Endothelial cell of umbilical vein (primary cell): ENCODE data around the gene TMCC3. TPM values are rescaled to one million over a fixed set of nuclear protein-coding genes. Genes with fewer than 3 reads are reported as not detected.
A peak's percentile ranks its signal among the peaks of the same experiment; 100 is the strongest.

Experiments
- BruUV-seq: library from RNA; stranded (reverse); fragments of 400-500 nt; replicated peaks from 2 replicates; lab custom pipeline; 2021; lab: Mats Ljungman, UMichigan
- CTCF ChIA-PET: fragments of 300-600, 350-600 bp; sonication (Branson Sonifier 250); formaldehyde crosslinking; loops from one replicate; lab custom pipeline; 2021; ENCODE audit warnings: antibody characterized with exemption, inconsistent platforms; lab: Charles Lee
- POLR2A ChIA-PET: fragments of 300-600, 350-600 bp; sonication (Branson Sonifier 250); formaldehyde crosslinking; loops from one replicate; lab custom pipeline; 2021; ENCODE audit warnings: antibody characterized with exemption, inconsistent platforms; lab: Charles Lee
- DNase-seq: peaks from one replicate; pipeline ENCODE4 v3.0.0-alpha.2; 2011; ENCODE audit warnings: low read depth, low spot score
- FAIRE-seq: peaks from 2 replicates; lab custom pipeline; 2011; peaks lifted over from hg19 to GRCh38; lab: Jason Lieb, UNC
- H2AFZ ChIP-seq: 2 replicates; pipeline ENCODE4 v1.6.0; 2012; ENCODE audit warnings: low read depth, low read length, control low read depth, inconsistent platforms
- H3K27ac ChIP-seq: 2 replicates; pipeline ENCODE4 v1.5.1; 2011; ENCODE audit warnings: low read depth, mild to moderate bottlenecking, control low read depth, low read length, moderate library complexity; ENCODE audit not compliant: insufficient read depth
- H3K27me3 ChIP-seq, 2 experiments: 2 replicates each; pipeline versions ENCODE4 v1.6.0 to v1.6.1; 2011; ENCODE audit warnings: low read length in 2 of 2, mixed read lengths in 1 of 2; ENCODE audit not compliant: control insufficient read depth in 2 of 2, insufficient read depth in 2 of 2
- H3K36me3 ChIP-seq, 2 experiments: 2 replicates in 1 of 2; 3 replicates in 1 of 2; pipeline ENCODE4 v1.5.1; 2011; ENCODE audit warnings: low read length in 2 of 2, mild to moderate bottlenecking in 1 of 2, moderate library complexity in 1 of 2; ENCODE audit not compliant: control insufficient read depth in 2 of 2, insufficient read depth in 2 of 2; ENCODE audit errors: extremely low read depth in 1 of 2
- H3K4me1 ChIP-seq: 3 replicates; pipeline ENCODE4 v1.5.1; 2011; ENCODE audit warnings: mild to moderate bottlenecking, low read length; ENCODE audit not compliant: control insufficient read depth, insufficient read depth; ENCODE audit errors: extremely low read depth
- H3K4me2 ChIP-seq: 2 replicates; pipeline ENCODE4 v1.6.1; 2011; ENCODE audit warnings: low read length, control low read depth, mixed read lengths; ENCODE audit not compliant: insufficient read depth
- H3K4me3 ChIP-seq, 3 experiments: fragments of 200-600 bp in 1 of 3; sonication (generic), shearing (Covaris generic) in 1 of 3; replicated peaks in 1 of 3; 2 replicates each; pipeline ENCODE4 v1.5.1; 2011 to 2016; ENCODE audit warnings: control low read depth in 3 of 3, low read length in 3 of 3, mild to moderate bottlenecking in 2 of 3, inconsistent platforms in 1 of 3, low read depth in 1 of 3, moderate library complexity in 1 of 3; ENCODE audit not compliant: insufficient read depth in 1 of 3
- H3K79me2 ChIP-seq: 2 replicates; pipeline ENCODE4 v1.6.0; 2012; ENCODE audit warnings: low read length, inconsistent platforms; ENCODE audit not compliant: control insufficient read depth, insufficient read depth
- H3K9ac ChIP-seq: replicated peaks from 2 replicates; pipeline ENCODE3; 2011; ENCODE audit warnings: low read length, control low read depth; ENCODE audit not compliant: insufficient read depth; ENCODE audit errors: extremely low read depth
- H3K9me1 ChIP-seq: replicated peaks from 3 replicates; pipeline ENCODE4 v1.6.0; 2011; ENCODE audit warnings: mild to moderate bottlenecking, low read length; ENCODE audit not compliant: control insufficient read depth, insufficient read depth; ENCODE audit errors: extremely low read depth
- H3K9me3 ChIP-seq: replicated peaks from 2 replicates; pipeline ENCODE4 v1.5.1; 2012; ENCODE audit warnings: low read length, inconsistent platforms; ENCODE audit not compliant: control insufficient read depth, insufficient read depth
- H4K20me1 ChIP-seq: replicated peaks from 2 replicates; pipeline ENCODE3; 2011; ENCODE audit warnings: mild to moderate bottlenecking, low read length; ENCODE audit not compliant: control insufficient read depth, insufficient read depth; ENCODE audit errors: extremely low read depth
- EZH2 ChIP-seq: IDR thresholded peaks from 2 replicates; pipeline ENCODE4 v1.6.1; 2012; ENCODE audit warnings: borderline replicate concordance, low read depth, mild to moderate bottlenecking, moderate library complexity, low read length, inconsistent platforms; ENCODE audit not compliant: severe bottlenecking
- FOS ChIP-seq: IDR thresholded peaks from 2 replicates; pipeline ENCODE4 v1.6.1; 2011; ENCODE audit warnings: mild to moderate bottlenecking, low read length, moderate library complexity, borderline replicate concordance; ENCODE audit not compliant: insufficient read depth
- GATA2 ChIP-seq: IDR thresholded peaks from 2 replicates; pipeline ENCODE4 v1.7.0; 2011; ENCODE audit warnings: low read depth, mild to moderate bottlenecking, moderate library complexity, mixed read lengths, low read length; ENCODE audit not compliant: insufficient read length, insufficient read depth
- JUN ChIP-seq: IDR thresholded peaks from 2 replicates; pipeline ENCODE4 v1.6.1; 2011; ENCODE audit warnings: borderline replicate concordance, low read depth; ENCODE audit not compliant: insufficient read length, insufficient read depth
- MAX ChIP-seq: IDR thresholded peaks from 2 replicates; pipeline ENCODE4 v1.6.1; 2011; ENCODE audit not compliant: insufficient read depth, insufficient read length
- MYC ChIP-seq: IDR thresholded peaks from one replicate; pipeline ENCODE4 v1.6.1; 2011; ENCODE audit warnings: mild to moderate bottlenecking, low read depth, low read length
- POLR2A ChIP-seq: IDR thresholded peaks from 2 replicates; pipeline ENCODE4 v1.6.1; 2012; ENCODE audit warnings: low read depth, mild to moderate bottlenecking, control low read depth, low read length
- POLR2AphosphoS5 ChIP-seq: IDR thresholded peaks from 2 replicates; pipeline ENCODE4 v1.6.1; 2012; ENCODE audit warnings: low read depth, mild to moderate bottlenecking, control low read depth, low read length, moderate library complexity; ENCODE audit not compliant: insufficient read depth
- dilution Hi-C: fragments of 300-500 bp; cut with MboI; formaldehyde crosslinking; loops from one replicate; pipeline ENCODE4 v1.15.0; 2019; ENCODE audit warnings: low sequenced_read_pairs; ENCODE audit not compliant: extremely low pct_ligation_motif_present
- intact Hi-C: fragments of 100-400 bp; cut with micrococcal nuclease; formaldehyde crosslinking; loops from one replicate; pipeline ENCODE4 v1.10.0; 2022
- polyA plus RNA-seq, 4 experiments: library from polyadenylated mRNA; depleted of rRNA in 3 of 4; stranded (reverse) in 3 of 4; unstranded in 1 of 4; fragments of >200 nt; gene quantifications; 2 replicates each; pipeline versions ENCODE4 v1.2.1 to v1.2.3, GENCODE V29; 2011 to 2012; ENCODE audit warnings: missing spikeins in 1 of 4
- total RNA-seq: library from RNA; stranded (reverse); gene quantifications from 2 replicates; pipeline ENCODE4 v1.2.3, GENCODE V29; 2021
- TF ChIP-seq, protein P1 (sequence below), 2 donors: IDR thresholded peaks; 1 replicate in 1 of 2; 2 replicates in 1 of 2; pipeline ENCODE4 v1.5.1; 2011; ENCODE audit warnings: low read length in 2 of 2, mild to moderate bottlenecking in 2 of 2, moderate library complexity in 2 of 2, control low read depth in 1 of 2, inconsistent platforms in 1 of 2, low read depth in 1 of 2; ENCODE audit not compliant: insufficient read depth in 1 of 2; ENCODE audit errors: extremely low read depth in 1 of 2

TMCC3 gene
- total and polyA plus RNA-seq, 2 donors (not counting 3 experiments of a cell fraction or from before 2014, with no cell fraction given), result 13.5 to 30.4 TPM

GRCh38 chr12:94571556-94571955, 78.8 kb downstream of the TMCC3 start:
- peak; percentile 94 for DNase-seq
- Histone ChIP-seq H3K9me3 (no peaks in the 10 kb centered on the region), H3K27me3 (no peaks in the 10 kb centered on the region), H3K79me2 (peaks cover 5% of the 10 kb centered on the region), H3K27ac (peak overlapping the region; percentile 82), H3K36me3 (peaks cover 6 to 24% of the 10 kb centered on the region in 2 experiments), H3K4me3 (no peak overlapping the region), H3K9me1 (no peaks in the 10 kb centered on the region), H3K9ac (no peak overlapping the region), H3K4me1 (peaks cover 29% of the 10 kb centered on the region), H3K4me2 (peak overlapping the region; percentile 72), H2AFZ (no peak overlapping the region), H4K20me1 (no peaks in the 10 kb centered on the region)
- POLR2A ChIA-PET, result interaction anchor here (0.6 kb wide), 1 partner anchor 102 kb away, joined by 3 read pairs; no protein-coding TSS in a partner anchor
- TF ChIP-seq FOS (peak; percentile 72), POLR2A (no peak), EZH2 (no peak), MYC (peak; percentile 69), MAX (peak; percentile 76), JUN (peak; percentile 34), POLR2AphosphoS5 (peak; percentile 82), GATA2 (peak; percentile 55)
- TF ChIP-seq, protein P1, sequence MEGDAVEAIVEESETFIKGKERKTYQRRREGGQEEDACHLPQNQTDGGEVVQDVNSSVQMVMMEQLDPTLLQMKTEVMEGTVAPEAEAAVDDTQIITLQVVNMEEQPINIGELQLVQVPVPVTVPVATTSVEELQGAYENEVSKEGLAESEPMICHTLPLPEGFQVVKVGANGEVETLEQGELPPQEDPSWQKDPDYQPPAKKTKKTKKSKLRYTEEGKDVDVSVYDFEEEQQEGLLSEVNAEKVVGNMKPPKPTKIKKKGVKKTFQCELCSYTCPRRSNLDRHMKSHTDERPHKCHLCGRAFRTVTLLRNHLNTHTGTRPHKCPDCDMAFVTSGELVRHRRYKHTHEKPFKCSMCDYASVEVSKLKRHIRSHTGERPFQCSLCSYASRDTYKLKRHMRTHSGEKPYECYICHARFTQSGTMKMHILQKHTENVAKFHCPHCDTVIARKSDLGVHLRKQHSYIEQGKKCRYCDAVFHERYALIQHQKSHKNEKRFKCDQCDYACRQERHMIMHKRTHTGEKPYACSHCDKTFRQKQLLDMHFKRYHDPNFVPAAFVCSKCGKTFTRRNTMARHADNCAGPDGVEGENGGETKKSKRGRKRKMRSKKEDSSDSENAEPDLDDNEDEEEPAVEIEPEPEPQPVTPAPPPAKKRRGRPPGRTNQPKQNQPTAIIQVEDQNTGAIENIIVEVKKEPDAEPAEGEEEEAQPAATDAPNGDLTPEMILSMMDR (IDR thresholded peaks at IDR 0.05; ENCODE audit: extremely low read depth in 1 of 2, insufficient read depth in 1 of 2, low read depth in 1 of 2, low read length in 2 of 2), result no peak
- CTCF ChIA-PET, result interaction anchor here (0.7 to 1.7 kb wide), 9 partner anchors 10 to 192 kb away, joined by 3 to 6 read pairs (median 3); partner anchors contain the start of gene TMCC3
- FAIRE-seq, result peak; percentile 99
- no TSS peak for BruUV-seq
- intact Hi-C loops, result loop anchor here (2.0 kb wide), 2 partner anchors 51 to 191 kb away; no protein-coding TSS in a partner anchor
- dilution Hi-C loops, result no loop called here
